Heart right ventricle (tissue), 16 donors: Measurements from ENCODE around the gene CNTNAP4. TPM values are rescaled to one million over a fixed set of nuclear protein-coding genes. Genes with fewer than 3 reads are reported as not detected.

Experiments
- ATAC-seq, 8 donors: fragments of 200-7000 bp; cut with Tn5 transposase; one replicate each; pipeline ENCODE4 v1.9.1; 2020; ENCODE audit warnings: mild to moderate bottlenecking in 8 of 8, moderate library complexity in 8 of 8, moderate number of reproducible peaks in 1 of 8
- DNase-seq, 2 donors: peaks; one replicate each; pipeline ENCODE4 v3.0.0-alpha.2; 2020
- H3K27ac ChIP-seq, 10 donors: fragments of 200-600 bp; sonication (generic) in 2 of 10; one replicate each; pipeline versions ENCODE4 v1.5.0 to v1.8.0; 2020 to 2022; ENCODE audit warnings: mild to moderate bottlenecking in 3 of 10
- H3K27me3 ChIP-seq, 7 donors: fragments of 200-600 bp; one replicate each; pipeline ENCODE4 v1.8.0; 2021 to 2022; ENCODE audit warnings: mild to moderate bottlenecking in 2 of 7
- H3K36me3 ChIP-seq, 9 donors: fragments of 200-600 bp; sonication (generic) in 1 of 9; one replicate each; pipeline versions ENCODE4 v1.5.0 to v1.8.0; 2020 to 2022; ENCODE audit warnings: mild to moderate bottlenecking in 2 of 9
- H3K4me1 ChIP-seq, 9 donors: fragments of 200-600 bp; sonication (generic) in 1 of 9; one replicate each; pipeline versions ENCODE4 v1.5.0 to v1.8.0; 2020 to 2022; ENCODE audit warnings: mild to moderate bottlenecking in 4 of 9
- H3K4me3 ChIP-seq, 10 donors: fragments of 200-600 bp; sonication (generic) in 2 of 10; one replicate each; pipeline versions ENCODE4 v1.5.0 to v1.8.0; 2020 to 2022; ENCODE audit warnings: mild to moderate bottlenecking in 7 of 10, moderate library complexity in 2 of 10
- H3K9me3 ChIP-seq, 11 donors: fragments of 200-600 bp in 10 of 11; sonication (generic) in 2 of 11; one replicate each; pipeline versions ENCODE4 v1.5.0 to v1.8.0; 2013 to 2022; ENCODE audit warnings: mild to moderate bottlenecking in 2 of 11, control low read depth in 1 of 11, moderate library complexity in 1 of 11
- WGBS, 2 donors: extraction: QIAGEN DNeasy Blood & Tissue Kit; methylation state at CpG; one replicate each; pipeline ENCODE4 v1.1.7; 2013; ENCODE audit warnings: inconsistent platforms in 1 of 2; 5-methylcytosine and 5-hydroxymethylcytosine counted together
- intact Hi-C, 10 donors: fragments of 100-400 bp; cut with DNase I; formaldehyde crosslinking; loops; one replicate each; pipeline versions ENCODE4 v1.11.1 to v1.14.2; 2022
- polyA plus RNA-seq, 2 donors: library from polyadenylated mRNA; stranded (reverse); fragments of 200-250 nt; gene quantifications; one replicate each; pipeline ENCODE4 v1.2.3, GENCODE V29; 2013
- total RNA-seq, 10 donors: library from RNA; stranded (reverse); fragmentation: NEBNext Ultra II Directional in 3 of 10; extraction: Animal tissue kit (Norgen Biotek cat#: 25700) in 3 of 10; gene quantifications; one replicate each; pipeline versions ENCODE4 v1.2.1 to v1.2.4, GENCODE V29; 2021 to 2023
- TF ChIP-seq, protein P1 (sequence below), 9 donors: fragments of 200-600 bp; sonication (generic) in 2 of 9; IDR thresholded peaks; one replicate each; pipeline versions ENCODE4 v1.5.0 to v1.8.0; 2021 to 2022; ENCODE audit warnings: antibody characterized with exemption in 9 of 9, mild to moderate bottlenecking in 5 of 9, moderate library complexity in 1 of 9
- donor health status: Arrhythmogenic right ventricular cardiomyopathy.
- donor health status: ischemic (EF 13 %, LVEDD 7.1; RV severe dilation, severe dysfunction).
- donor health status: healthy with polysubstance abuse.
- donor health status: DM: no; HTN: yes; CAD: no.
- donor health status: DM: no; HTN: no; CAD: no.
- donor health status: ischemic (EF 25% LVEDD 6.9; RV normal size, moderate dysfunction).
- donor health status: ischemic (EF 25% LVEDD 5.7; RV mildly dilated, moderate dysfunction).
- donor health status: healthy.
- donor health status: DM: yes; HTN: yes; CAD: no.
- donor health status: Ischemic cardiomyopathy.
- donor health status: ischemic (EF 35%, LVEDD 5.7; RV mildly dilated, moderate dysfunction).
- donor health status: nonischemic (EF 11% LVEDD 7.7; RV severe dilation, severe dysfunction).
- donor health status: DM: yes; HTN: yes; CAD: no.
- donor health status: PGD.
- donor health status: ischemic (EF 29% LVEDD 5.4; RV normal size, mild dysfunction).
- donor health status: nonischemic (EF 23%, LVEDD 6.1; RV moderate dilation, normal function).

Gene CNTNAP4
- total and polyA plus RNA-seq, 12 donors: not detected

DNA sequence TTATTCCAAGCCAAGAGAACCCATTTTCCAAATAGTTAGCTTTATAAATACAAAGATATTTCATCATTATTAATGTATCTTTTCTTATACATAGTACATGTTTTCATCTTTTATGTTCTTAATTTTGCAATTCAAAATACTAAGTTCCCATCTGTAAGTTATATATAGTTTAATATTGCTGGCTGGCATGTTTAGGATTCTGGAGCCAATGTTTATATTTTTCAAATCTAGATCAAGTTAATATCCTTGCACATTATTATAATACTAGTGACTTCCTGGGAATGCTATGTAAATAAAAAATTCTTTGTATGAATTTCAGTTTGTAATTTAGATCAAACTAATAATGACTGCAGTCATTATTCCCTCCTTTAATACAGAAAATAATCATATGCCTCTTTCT is 189.7 kb downstream of the CNTNAP4 start:
- intact Hi-C loops: no loop called here

DNA sequence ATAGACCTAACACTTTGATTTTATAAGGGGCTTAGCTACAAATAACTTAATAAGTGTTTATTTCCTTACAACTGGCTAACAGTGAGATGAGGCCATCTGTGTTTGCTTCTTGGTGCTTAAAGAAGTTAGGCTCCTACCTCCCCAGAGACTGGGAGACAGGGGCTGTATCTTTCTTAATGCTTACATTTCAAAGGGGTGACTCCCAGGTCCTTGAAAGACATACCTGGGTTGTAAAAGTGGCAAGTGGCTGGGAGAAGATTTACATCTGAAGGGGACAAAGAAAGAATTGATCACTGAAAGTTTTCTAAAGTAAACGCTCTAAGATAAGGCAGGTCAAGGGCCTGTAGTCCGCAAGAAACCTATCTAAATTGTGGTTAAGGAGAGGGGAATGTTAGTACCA is 196.8 kb downstream of the CNTNAP4 start:
- Histone ChIP-seq H3K27ac (no peak overlapping the region), H3K9me3 (peaks cover 0 to 6% (median 0%) of the 10 kb centered on the region in 11 donors), H3K4me1 (no peaks in the 10 kb centered on the region), H3K27me3 (no peaks in the 10 kb centered on the region), H3K36me3 (no peaks in the 10 kb centered on the region), H3K4me3 (no peak overlapping the region)
- no peak for ATAC-seq
- intact Hi-C loops: no loop called here
- no peak for DNase-seq
- WGBS, 2 donors: 50 to 68% methylated on average over 2 of the region's 2 CpGs
- TF ChIP-seq, protein P1, sequence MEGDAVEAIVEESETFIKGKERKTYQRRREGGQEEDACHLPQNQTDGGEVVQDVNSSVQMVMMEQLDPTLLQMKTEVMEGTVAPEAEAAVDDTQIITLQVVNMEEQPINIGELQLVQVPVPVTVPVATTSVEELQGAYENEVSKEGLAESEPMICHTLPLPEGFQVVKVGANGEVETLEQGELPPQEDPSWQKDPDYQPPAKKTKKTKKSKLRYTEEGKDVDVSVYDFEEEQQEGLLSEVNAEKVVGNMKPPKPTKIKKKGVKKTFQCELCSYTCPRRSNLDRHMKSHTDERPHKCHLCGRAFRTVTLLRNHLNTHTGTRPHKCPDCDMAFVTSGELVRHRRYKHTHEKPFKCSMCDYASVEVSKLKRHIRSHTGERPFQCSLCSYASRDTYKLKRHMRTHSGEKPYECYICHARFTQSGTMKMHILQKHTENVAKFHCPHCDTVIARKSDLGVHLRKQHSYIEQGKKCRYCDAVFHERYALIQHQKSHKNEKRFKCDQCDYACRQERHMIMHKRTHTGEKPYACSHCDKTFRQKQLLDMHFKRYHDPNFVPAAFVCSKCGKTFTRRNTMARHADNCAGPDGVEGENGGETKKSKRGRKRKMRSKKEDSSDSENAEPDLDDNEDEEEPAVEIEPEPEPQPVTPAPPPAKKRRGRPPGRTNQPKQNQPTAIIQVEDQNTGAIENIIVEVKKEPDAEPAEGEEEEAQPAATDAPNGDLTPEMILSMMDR (IDR thresholded peaks at IDR 0.05): no peak

More for the DNA sequence above, 189.7 kb downstream of the CNTNAP4 start:
- Histone ChIP-seq H3K4me3 (no peak overlapping the region), H3K4me1 (no peaks in the 10 kb centered on the region), H3K9me3 (no peaks in the 10 kb centered on the region), H3K27me3 (peaks cover 0 to 6% (median 0%) of the 10 kb centered on the region in 7 donors), H3K27ac (no peak overlapping the region), H3K36me3 (no peaks in the 10 kb centered on the region)
- DNase-seq (no peak), ATAC-seq (no peak)
- TF ChIP-seq, protein P1 (IDR thresholded peaks at IDR 0.05): no peak

DNA sequence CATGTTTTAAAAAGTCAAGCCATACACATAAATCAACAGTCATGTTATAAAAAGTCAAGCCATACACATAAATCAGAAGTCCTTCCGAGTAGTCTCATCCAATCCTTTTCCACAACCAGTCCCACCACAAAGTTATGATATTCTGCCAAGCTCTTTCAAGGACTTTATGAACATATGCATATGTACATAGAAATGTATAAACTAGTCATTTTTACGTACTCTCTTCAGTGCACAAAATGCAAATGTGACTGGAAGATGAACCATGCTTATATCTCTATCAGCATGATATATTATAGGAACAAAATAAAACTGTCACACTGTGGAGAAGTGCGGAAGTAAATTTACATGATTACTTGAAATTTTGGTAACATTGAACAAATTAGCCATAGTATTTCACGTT is 200.9 kb downstream of the CNTNAP4 start:
- Histone ChIP-seq H3K4me3 (no peak overlapping the region), H3K36me3 (no peaks in the 10 kb centered on the region), H3K9me3 (no peaks in the 10 kb centered on the region), H3K4me1 (no peaks in the 10 kb centered on the region), H3K27me3 (no peaks in the 10 kb centered on the region), H3K27ac (no peak overlapping the region)
- TF ChIP-seq, protein P1 (IDR thresholded peaks at IDR 0.05): no peak
- intact Hi-C loops: no loop called here
- ATAC-seq: no peak
- 69 to 73% methylated on average over 4 of the region's 4 CpGs for WGBS, 2 donors
- no peak for DNase-seq

DNA sequence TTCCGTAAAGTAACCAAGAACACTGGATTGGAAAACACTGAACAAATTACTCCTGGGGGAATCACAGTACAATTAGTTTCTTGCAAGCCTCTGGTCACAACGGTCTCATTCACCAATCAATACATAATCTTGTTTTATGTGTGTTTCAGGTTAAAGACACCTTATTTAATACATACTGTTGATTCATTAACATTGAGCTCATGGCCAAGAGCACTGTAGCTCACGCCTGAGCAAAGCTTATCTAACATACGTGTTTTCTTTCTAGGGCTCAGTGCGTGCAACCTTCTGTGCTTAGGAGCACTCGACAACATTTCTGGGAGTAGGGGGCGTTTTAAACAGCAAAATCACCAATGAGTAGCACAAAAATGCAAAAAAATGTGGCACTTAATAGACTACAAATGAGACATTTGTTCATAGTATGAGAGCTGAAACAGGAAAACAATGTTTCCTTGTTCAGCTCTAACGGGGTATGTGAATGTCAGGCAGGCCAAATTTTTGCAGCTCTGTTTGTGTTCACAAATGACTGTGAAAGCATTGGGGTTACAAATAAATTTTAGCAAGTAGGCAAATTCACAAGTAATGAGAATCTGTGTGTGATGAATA is 206.2 kb downstream of the CNTNAP4 start:
- ATAC-seq (no peak), DNase-seq (no peak)
- 66 to 67% methylated on average over 8 of the region's 8 CpGs for WGBS, 2 donors
- TF ChIP-seq, protein P1 (IDR thresholded peaks at IDR 0.05): no peak
- Histone ChIP-seq H3K4me1 (no peaks in the 10 kb centered on the region), H3K27ac (no peak overlapping the region), H3K27me3 (no peaks in the 10 kb centered on the region), H3K4me3 (no peak overlapping the region), H3K9me3 (no peaks in the 10 kb centered on the region), H3K36me3 (no peaks in the 10 kb centered on the region)
- intact Hi-C loops: no loop called here
